Ishikawa (cell line): ENCODE results near the gene KRTAP9-9.

ENCODE experiments used
- CEBPB ChIP-seq: IDR thresholded peaks from 2 replicates; pipeline ENCODE4 v1.6.1; 2012
- CREB1 ChIP-seq: IDR thresholded peaks from 2 replicates; pipeline ENCODE4 v1.6.1; 2012; ENCODE audit warnings: low read depth
- EGR1 ChIP-seq: IDR thresholded peaks from 2 replicates; pipeline ENCODE4 v1.6.1; 2012
- EP300 ChIP-seq: IDR thresholded peaks from 2 replicates; pipeline ENCODE4 v1.6.1; 2012; ENCODE audit warnings: borderline replicate concordance
- FOXM1 ChIP-seq: IDR thresholded peaks from 2 replicates; pipeline ENCODE4 v1.6.1; 2012; ENCODE audit warnings: low read depth, borderline replicate concordance
- NFIC ChIP-seq: IDR thresholded peaks from 2 replicates; pipeline ENCODE4 v1.6.1; 2012
- RAD21 ChIP-seq: IDR thresholded peaks from 2 replicates; pipeline ENCODE4 v1.6.1; 2012; ENCODE audit warnings: low read depth
- REST ChIP-seq: IDR thresholded peaks from 2 replicates; pipeline ENCODE4 v1.6.1; 2012; ENCODE audit warnings: low read depth, mild to moderate bottlenecking
- TAF1 ChIP-seq: IDR thresholded peaks from 2 replicates; pipeline ENCODE4 v1.6.1; 2012; ENCODE audit warnings: low read depth, mild to moderate bottlenecking
- TCF12 ChIP-seq: IDR thresholded peaks from 2 replicates; pipeline ENCODE4 v1.6.1; 2012; ENCODE audit warnings: low read depth
- TEAD4 ChIP-seq: IDR thresholded peaks from 2 replicates; pipeline ENCODE4 v1.6.1; 2012
- YY1 ChIP-seq: IDR thresholded peaks from 2 replicates; pipeline ENCODE4 v1.6.1; 2012; ENCODE audit warnings: low read depth
- ZBTB7A ChIP-seq: IDR thresholded peaks from 2 replicates; pipeline ENCODE4 v1.6.1; 2012; ENCODE audit warnings: low read depth
- TF ChIP-seq, protein P1 (sequence below): IDR thresholded peaks from 2 replicates; pipeline ENCODE4 v1.6.1; 2012
- TF ChIP-seq, protein P2 (sequence below): IDR thresholded peaks from 2 replicates; pipeline ENCODE4 v1.6.1; 2012

Gene KRTAP9-9

GRCh38 chr17:41296846-41297245, 41.7 kb downstream of the KRTAP9-9 start:
- TF ChIP-seq ZBTB7A (no peak), EGR1 (no peak), NFIC (no peak), TAF1 (no peak), TEAD4 (no peak), FOXM1 (no peak), TCF12 (no peak)

DNA sequence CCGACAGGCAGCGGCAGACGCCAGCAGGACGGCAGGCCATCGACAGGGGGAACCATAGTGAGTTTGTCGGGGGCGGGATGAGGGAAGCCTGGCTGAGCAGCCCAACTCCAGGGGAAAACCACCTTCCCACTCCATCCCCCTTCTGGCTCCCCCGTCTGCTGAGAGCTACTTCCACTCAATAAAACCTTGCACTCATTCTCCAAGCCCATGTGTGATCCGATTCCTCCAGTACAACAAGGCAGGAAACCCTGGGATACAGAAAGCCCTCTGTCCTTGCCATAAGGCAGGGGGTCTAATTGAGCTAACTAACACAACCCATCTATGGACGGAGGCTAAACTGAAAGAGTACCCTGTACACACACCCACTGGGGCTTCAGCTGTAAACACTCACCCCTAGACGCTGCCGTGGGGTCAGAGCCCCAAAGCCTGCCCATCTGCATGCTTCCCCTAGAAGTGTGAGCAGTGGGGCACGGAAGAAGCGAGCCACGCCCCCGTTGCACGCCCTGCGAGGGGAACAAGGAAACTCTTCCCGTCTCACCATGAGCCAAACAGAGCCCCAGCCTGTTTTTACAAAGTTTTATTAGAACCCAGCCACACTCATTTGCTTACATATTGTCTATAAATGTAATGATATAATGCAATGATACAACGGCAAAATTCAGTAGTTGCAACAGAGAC, 43.4 kb downstream of the KRTAP9-9 start:
- TF ChIP-seq, protein P1, sequence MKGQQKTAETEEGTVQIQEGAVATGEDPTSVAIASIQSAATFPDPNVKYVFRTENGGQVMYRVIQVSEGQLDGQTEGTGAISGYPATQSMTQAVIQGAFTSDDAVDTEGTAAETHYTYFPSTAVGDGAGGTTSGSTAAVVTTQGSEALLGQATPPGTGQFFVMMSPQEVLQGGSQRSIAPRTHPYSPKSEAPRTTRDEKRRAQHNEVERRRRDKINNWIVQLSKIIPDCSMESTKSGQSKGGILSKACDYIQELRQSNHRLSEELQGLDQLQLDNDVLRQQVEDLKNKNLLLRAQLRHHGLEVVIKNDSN, result no peak
- TF ChIP-seq REST (no peak), FOXM1 (no peak), CREB1 (no peak)

GRCh38 chr17:41301204-41301790, 46.1 kb downstream of the KRTAP9-9 start:
- TF ChIP-seq TCF12 (no peak), RAD21 (no peak), CREB1 (no peak), ZBTB7A (no peak), TAF1 (no peak), NFIC (no peak), TEAD4 (no peak), EGR1 (no peak), YY1 (no peak), CEBPB (no peak), REST (no peak)

- TF ChIP-seq YY1, result no peak
- TF ChIP-seq, protein P2, sequence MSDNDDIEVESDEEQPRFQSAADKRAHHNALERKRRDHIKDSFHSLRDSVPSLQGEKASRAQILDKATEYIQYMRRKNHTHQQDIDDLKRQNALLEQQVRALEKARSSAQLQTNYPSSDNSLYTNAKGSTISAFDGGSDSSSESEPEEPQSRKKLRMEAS, result no peak
- no peak for TF ChIP-seq REST
- TF ChIP-seq, protein P1, result no peak
- no peak for TF ChIP-seq CREB1
- no peak for TF ChIP-seq EGR1
- no peak for TF ChIP-seq TCF12
- TF ChIP-seq ZBTB7A, result no peak
- no peak for TF ChIP-seq TEAD4
- no peak for TF ChIP-seq RAD21
- TF ChIP-seq NFIC, result no peak
- no peak for TF ChIP-seq TAF1
- no peak for TF ChIP-seq EP300
- no peak for TF ChIP-seq CEBPB
- TF ChIP-seq FOXM1, result no peak
Measured at GRCh38 chr17:41301916-41302901, 47.0 kb downstream of the KRTAP9-9 start, which contains the start of gene KRTAP29-1. KRTAP29-1 (minus strand) TSS chr17:41302851; CDS start chr17:41302851, 0 bp downstream.
